ENCODE data around the gene BBIP1. TPM values are rescaled to one million over a fixed set of nuclear protein-coding genes. Genes with fewer than 3 reads are reported as not detected.
A peak's percentile ranks its signal among the peaks of the same experiment; 100 is the strongest.

Gene BBIP1
- total and polyA plus RNA-seq, 7 experiments from 2014 or later, result 22.2 to 64.2 (median 36.3) TPM

GRCh38 chr10:110858297-110858934, 60.6 kb downstream of the BBIP1 start:
- intact Hi-C loops (cut with micrococcal nuclease), result no loop called here
- ChIA-PET POLR2A (interaction anchor here (0.7 to 6.7 kb wide), 20 partner anchors 9 to 648 kb away, joined by 3 to 76 read pairs (median 5); partner anchors contain the start of genes BBIP1 and PDCD4), CTCF (interaction anchor here (0.6 to 4.7 kb wide), 9 partner anchors 9 to 89 kb away, joined by 3 to 22 read pairs (median 4); no protein-coding TSS in a partner anchor)
- no peak overlapping the region for H3K4me3 ChIP-seq (ENCODE audit: low read length)
- peak overlapping the region; percentile 42 to 79 (median 66) for H3K4me3 Mint-ChIP-seq
- H3K36me3 Mint-ChIP-seq, result peaks cover 0 to 33% (median 0%) of the 10 kb centered on the region in 5 donors
- H3K27me3 ChIP-seq (ENCODE audit: control insufficient read depth in 2 of 2, insufficient read depth in 2 of 2, low read length in 2 of 2), result no peaks in the 10 kb centered on the region
- ATAC-seq, result no peak
- H3K4me1 ChIP-seq (ENCODE audit: control insufficient read depth in 2 of 2, insufficient read depth in 2 of 2, low read length in 2 of 2), result peaks cover 81 to 89% of the 10 kb centered on the region in 2 donors
- H3K36me3 ChIP-seq (ENCODE audit: control insufficient read depth in 2 of 3, insufficient read depth in 3 of 3, low read length in 3 of 3), result no peaks in the 10 kb centered on the region
- peak overlapping the region; percentile 83 for H3K27ac ChIP-seq (ENCODE audit: low read depth, low read length)
- no peaks in the 10 kb centered on the region for H3K9me3 ChIP-seq (ENCODE audit: control insufficient read depth in 2 of 3, low read length in 3 of 3)
- H3K4me1 Mint-ChIP-seq, result peaks cover 56 to 92% (median 88%) of the 10 kb centered on the region in 7 donors
- no peaks in the 10 kb centered on the region for H3K27me3 Mint-ChIP-seq
- H3K9me3 Mint-ChIP-seq, result peaks cover 0 to 5% (median 0%) of the 10 kb centered on the region in 11 donors
- no peak for DNase-seq
- H3K27ac Mint-ChIP-seq, result peak overlapping the region; percentile 67 to 100 (median 97)

GRCh38 chr10:110857265-110858171, 61.5 kb downstream of the BBIP1 start:
- H3K4me1 Mint-ChIP-seq, result peaks cover 54 to 92% (median 88%) of the 10 kb centered on the region in 7 donors
- H3K36me3 ChIP-seq (ENCODE audit: control insufficient read depth in 2 of 3, insufficient read depth in 3 of 3, low read length in 3 of 3), result no peaks in the 10 kb centered on the region
- H3K4me1 ChIP-seq (ENCODE audit: control insufficient read depth in 2 of 2, insufficient read depth in 2 of 2, low read length in 2 of 2), result peaks cover 81 to 89% of the 10 kb centered on the region in 2 donors
- H3K27me3 Mint-ChIP-seq, result no peaks in the 10 kb centered on the region
- peak overlapping the region; percentile 67 to 100 (median 97) for H3K27ac Mint-ChIP-seq
- peaks cover 0 to 5% (median 0%) of the 10 kb centered on the region in 11 donors for H3K9me3 Mint-ChIP-seq
- H3K9me3 ChIP-seq (ENCODE audit: control insufficient read depth in 2 of 3, low read length in 3 of 3), result no peaks in the 10 kb centered on the region
- peaks cover 0 to 28% (median 0%) of the 10 kb centered on the region in 5 donors for H3K36me3 Mint-ChIP-seq
- ATAC-seq (peak; percentile 19), DNase-seq (no peak)
- intact Hi-C loops (cut with micrococcal nuclease), result no loop called here
- peak overlapping the region; percentile 83 for H3K27ac ChIP-seq (ENCODE audit: low read depth, low read length)
- no peaks in the 10 kb centered on the region for H3K27me3 ChIP-seq (ENCODE audit: control insufficient read depth in 2 of 2, insufficient read depth in 2 of 2, low read length in 2 of 2)
- H3K4me3 ChIP-seq (ENCODE audit: low read length), result no peak overlapping the region
- CTCF ChIA-PET, result interaction anchor here (0.6 to 4.7 kb wide), 9 partner anchors 10 to 88 kb away, joined by 3 to 22 read pairs (median 4); no protein-coding TSS in a partner anchor
- peak overlapping the region in 9 of 10 donors; percentile 29 to 79 (median 65) for H3K4me3 Mint-ChIP-seq
- POLR2A ChIA-PET, result interaction anchor here (0.7 to 6.7 kb wide), 17 partner anchors 10 to 54 kb away, joined by 3 to 76 read pairs (median 5); partner anchors contain the start of gene PDCD4

GRCh38 chr10:110853921-110854605, 64.9 kb downstream of the BBIP1 start:
- CTCF ChIA-PET, result interaction anchor here (0.9 kb wide), 1 partner anchor 28 kb away, joined by 3 read pairs; no protein-coding TSS in a partner anchor
- H3K36me3 Mint-ChIP-seq, result peaks cover 0 to 27% (median 0%) of the 10 kb centered on the region in 5 donors
- no peak for DNase-seq
- Histone ChIP-seq H3K27me3 (ENCODE audit: control insufficient read depth in 2 of 2, insufficient read depth in 2 of 2, low read length in 2 of 2) (no peaks in the 10 kb centered on the region), H3K27ac (ENCODE audit: low read depth, low read length) (no peak overlapping the region), H3K4me3 (ENCODE audit: low read length) (no peak overlapping the region), H3K9me3 (ENCODE audit: control insufficient read depth in 2 of 3, low read length in 3 of 3) (no peaks in the 10 kb centered on the region), H3K36me3 (ENCODE audit: control insufficient read depth in 2 of 3, insufficient read depth in 3 of 3, low read length in 3 of 3) (no peaks in the 10 kb centered on the region), H3K4me1 (ENCODE audit: control insufficient read depth in 2 of 2, insufficient read depth in 2 of 2, low read length in 2 of 2) (peaks cover 80 to 82% of the 10 kb centered on the region in 2 donors)
- peaks cover 0 to 4% (median 0%) of the 10 kb centered on the region in 11 donors for H3K9me3 Mint-ChIP-seq
- POLR2A ChIA-PET, result interaction anchor here (1.0 to 3.0 kb wide), 10 partner anchors 9 to 52 kb away, joined by 3 to 21 read pairs (median 8); partner anchors contain the start of gene PDCD4
- H3K27ac Mint-ChIP-seq, result peak overlapping the region in 8 of 9 donors; percentile 33 to 84 (median 63)
- peak overlapping the region in 7 of 10 donors; percentile 17 to 67 (median 58) for H3K4me3 Mint-ChIP-seq
- no peaks in the 10 kb centered on the region for H3K27me3 Mint-ChIP-seq
- ATAC-seq, result no peak
- intact Hi-C loops (cut with micrococcal nuclease), result no loop called here
- peaks cover 48 to 92% (median 88%) of the 10 kb centered on the region in 7 donors for H3K4me1 Mint-ChIP-seq

- Mint-ChIP-seq H3K9me3 (peaks cover 0 to 4% (median 0%) of the 10 kb centered on the region in 11 donors), H3K27ac (peak overlapping the region; percentile 43 to 88 (median 78)), H3K4me1 (peaks cover 48 to 86% (median 83%) of the 10 kb centered on the region in 7 donors), H3K27me3 (no peaks in the 10 kb centered on the region), H3K36me3 (peaks cover 0 to 25% (median 0%) of the 10 kb centered on the region in 5 donors), H3K4me3 (peak overlapping the region; percentile 16 to 72 (median 60))
- ATAC-seq, result no peak
- CTCF ChIA-PET, result interaction anchor here (0.8 to 1.8 kb wide), 4 partner anchors 8 to 50 kb away, joined by 3 to 6 read pairs (median 4); no protein-coding TSS in a partner anchor
- H3K4me3 ChIP-seq (ENCODE audit: low read length), result no peak overlapping the region
- H3K27ac ChIP-seq (ENCODE audit: low read depth, low read length), result peak overlapping the region; percentile 33
- no peak for DNase-seq
- POLR2A ChIA-PET, result interaction anchor here (0.5 to 4.1 kb wide), 17 partner anchors 9 to 53 kb away, joined by 3 to 28 read pairs (median 5); partner anchors contain the start of gene PDCD4
- peaks cover 69 to 79% of the 10 kb centered on the region in 2 donors for H3K4me1 ChIP-seq (ENCODE audit: control insufficient read depth in 2 of 2, insufficient read depth in 2 of 2, low read length in 2 of 2)
- intact Hi-C loops (cut with micrococcal nuclease), result loop anchor here in 1 of 2 donors (1.0 kb wide), 1 partner anchor 7 kb away; no protein-coding TSS in a partner anchor
- H3K9me3 ChIP-seq (ENCODE audit: control insufficient read depth in 2 of 3, low read length in 3 of 3), result no peaks in the 10 kb centered on the region
- no peaks in the 10 kb centered on the region for H3K36me3 ChIP-seq (ENCODE audit: control insufficient read depth in 2 of 3, insufficient read depth in 3 of 3, low read length in 3 of 3)
- no peaks in the 10 kb centered on the region for H3K27me3 ChIP-seq (ENCODE audit: control insufficient read depth in 2 of 2, insufficient read depth in 2 of 2, low read length in 2 of 2)
Measured at GRCh38 chr10:110852947-110853346, 66.0 kb downstream of the BBIP1 start.

GRCh38 chr10:110852255-110852896, 66.6 kb downstream of the BBIP1 start:
- H3K9me3 ChIP-seq (ENCODE audit: control insufficient read depth in 2 of 3, low read length in 3 of 3), result no peaks in the 10 kb centered on the region
- POLR2A ChIA-PET, result interaction anchor here (0.5 to 4.1 kb wide), 17 partner anchors 8 to 53 kb away, joined by 3 to 28 read pairs (median 5); partner anchors contain the start of gene PDCD4
- Mint-ChIP-seq H3K36me3 (peaks cover 0 to 22% (median 0%) of the 10 kb centered on the region in 5 donors), H3K27me3 (no peaks in the 10 kb centered on the region), H3K4me1 (peaks cover 46 to 81% (median 79%) of the 10 kb centered on the region in 7 donors), H3K9me3 (peaks cover 0 to 4% (median 0%) of the 10 kb centered on the region in 11 donors), H3K27ac (peak overlapping the region; percentile 43 to 88 (median 78)), H3K4me3 (peak overlapping the region; percentile 52 to 73 (median 62))
- H3K36me3 ChIP-seq (ENCODE audit: control insufficient read depth in 2 of 3, insufficient read depth in 3 of 3, low read length in 3 of 3), result no peaks in the 10 kb centered on the region
- ATAC-seq (no peak), DNase-seq (peak in 1 of 9 donors; percentile 47)
- peak overlapping the region; percentile 33 for H3K27ac ChIP-seq (ENCODE audit: low read depth, low read length)
- H3K4me1 ChIP-seq (ENCODE audit: control insufficient read depth in 2 of 2, insufficient read depth in 2 of 2, low read length in 2 of 2), result peaks cover 63 to 79% of the 10 kb centered on the region in 2 donors
- H3K27me3 ChIP-seq (ENCODE audit: control insufficient read depth in 2 of 2, insufficient read depth in 2 of 2, low read length in 2 of 2), result no peaks in the 10 kb centered on the region
- no peak overlapping the region for H3K4me3 ChIP-seq (ENCODE audit: low read length)
- intact Hi-C loops (cut with micrococcal nuclease), result loop anchor here in 1 of 2 donors (1.0 kb wide), 1 partner anchor 8 kb away; no protein-coding TSS in a partner anchor
- CTCF ChIA-PET, result interaction anchor here (0.8 to 1.8 kb wide), 5 partner anchors 8 to 49 kb away, joined by 3 to 6 read pairs (median 4); no protein-coding TSS in a partner anchor
